Neural cell (in vitro differentiated cells): ENCODE measurements around the gene PGM1.

Source experiments
- CTCF ChIP-seq: fragments of 450-650 bp; IDR thresholded peaks from 2 replicates; pipeline ENCODE4 v1.5.1; 2014; ENCODE audit warnings: antibody characterized with exemption, mild to moderate bottlenecking, moderate library complexity; ENCODE audit not compliant: poor library complexity, severe bottlenecking
- EP300 ChIP-seq: fragments of 450-650 bp; conservative IDR thresholded peaks from 2 replicates; pipeline ENCODE4 v1.6.1; 2014; ENCODE audit warnings: antibody characterized with exemption, mild to moderate bottlenecking, moderate library complexity; ENCODE audit not compliant: poor library complexity, severe bottlenecking
- EZH2 ChIP-seq: fragments of 200-600, 300-800 bp; shearing (Covaris generic), sonication (generic); IDR thresholded peaks from 2 replicates; pipeline ENCODE4 v1.6.1; 2014; ENCODE audit warnings: antibody characterized with exemption, low read length, borderline replicate concordance, mild to moderate bottlenecking; ENCODE audit not compliant: insufficient read depth, poor library complexity, severe bottlenecking
- MXI1 ChIP-seq: fragments of 450-650 bp; conservative IDR thresholded peaks from 2 replicates; pipeline ENCODE4 v1.6.1; 2014; ENCODE audit warnings: antibody characterized with exemption, mild to moderate bottlenecking; ENCODE audit not compliant: poor library complexity, severe bottlenecking
- POLR2AphosphoS5 ChIP-seq: IDR thresholded peaks from 2 replicates; pipeline ENCODE4 v1.6.1; 2012
- RAD21 ChIP-seq: fragments of 450-650 bp; conservative IDR thresholded peaks from 2 replicates; pipeline ENCODE4 v1.6.1; 2014; ENCODE audit warnings: antibody characterized with exemption, mild to moderate bottlenecking, moderate library complexity
- TAF1 ChIP-seq: IDR thresholded peaks from 2 replicates; pipeline ENCODE4 v1.6.1; 2012; ENCODE audit warnings: low read depth

GRCh38 chr1:63563745-63564144 is 29.5 kb upstream of the PGM1 start:
- TF ChIP-seq CTCF = no peak
- TF ChIP-seq POLR2AphosphoS5 = no peak
- no peak for TF ChIP-seq MXI1
- no peak for TF ChIP-seq EP300
- no peak for TF ChIP-seq EZH2
- TF ChIP-seq RAD21 = no peak
- no peak for TF ChIP-seq TAF1
